ENCODE data around the gene DNAI1.
"Not testable (repeated sequence)": the region's sequence is repeated elsewhere in the genome, so short reads cannot be mapped to it uniquely, and the experiment has no call there.

The DNAI1 gene

DNA sequence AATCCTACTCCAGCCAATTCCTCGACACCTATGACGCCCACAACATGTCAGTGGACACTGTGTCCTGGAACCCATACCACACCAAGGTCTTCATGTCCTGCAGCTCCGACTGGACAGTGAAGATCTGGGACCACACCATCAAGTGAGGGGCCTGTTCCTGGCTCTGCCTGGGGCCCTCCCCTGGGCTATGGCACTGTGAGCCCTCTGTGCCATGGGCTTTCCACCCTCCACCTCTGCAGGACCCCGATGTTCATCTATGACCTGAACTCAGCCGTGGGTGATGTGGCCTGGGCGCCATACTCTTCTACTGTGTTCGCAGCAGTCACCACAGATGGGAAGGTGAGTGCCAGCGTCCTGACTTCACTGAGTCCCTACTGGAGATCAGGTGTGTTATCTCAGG, 55.8 kb downstream of the DNAI1 start:
- no peak for DNase-seq

DNA sequence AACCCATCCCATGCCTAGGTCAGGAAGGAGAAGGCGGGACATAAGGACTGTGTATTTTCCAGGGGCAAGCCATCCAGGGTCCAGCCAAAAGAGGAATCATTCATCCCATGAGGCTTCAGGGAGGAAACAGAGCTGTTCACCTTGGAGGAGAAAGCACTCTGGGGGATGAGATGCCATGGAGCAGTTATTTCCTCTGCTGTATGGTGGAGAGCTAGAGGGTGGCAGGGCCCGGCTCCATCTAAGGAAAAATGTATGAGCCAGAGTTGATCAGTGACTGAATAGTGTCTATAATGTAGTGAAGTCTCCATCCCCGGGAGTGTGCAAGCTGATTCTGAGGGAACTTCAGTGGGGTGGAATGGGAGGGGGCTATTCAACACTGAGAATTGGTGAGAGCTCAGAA, 56.2 kb downstream of the DNAI1 start:
- DNase-seq = no peak

DNA sequence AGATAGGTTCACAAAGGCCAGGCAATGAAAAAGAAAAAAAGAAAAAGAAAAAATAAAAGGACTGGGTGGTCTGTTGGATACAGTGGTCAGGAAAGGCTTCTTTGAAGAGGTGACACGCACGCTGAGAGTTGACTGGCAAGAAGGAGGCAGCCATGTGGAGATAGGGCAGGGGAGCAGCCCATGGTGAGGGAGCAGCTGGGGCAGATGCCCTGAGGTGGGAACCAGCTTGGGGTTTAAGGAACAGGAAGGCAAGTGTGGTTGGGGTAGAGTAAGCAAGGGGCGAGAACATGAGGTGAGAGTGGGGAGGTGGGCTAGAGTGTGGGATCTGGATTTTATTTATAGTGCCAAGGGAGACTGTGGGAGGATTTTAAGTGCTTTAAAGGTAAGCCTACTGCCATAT, 57.4 kb downstream of the DNAI1 start:
- no peak for DNase-seq

DNA sequence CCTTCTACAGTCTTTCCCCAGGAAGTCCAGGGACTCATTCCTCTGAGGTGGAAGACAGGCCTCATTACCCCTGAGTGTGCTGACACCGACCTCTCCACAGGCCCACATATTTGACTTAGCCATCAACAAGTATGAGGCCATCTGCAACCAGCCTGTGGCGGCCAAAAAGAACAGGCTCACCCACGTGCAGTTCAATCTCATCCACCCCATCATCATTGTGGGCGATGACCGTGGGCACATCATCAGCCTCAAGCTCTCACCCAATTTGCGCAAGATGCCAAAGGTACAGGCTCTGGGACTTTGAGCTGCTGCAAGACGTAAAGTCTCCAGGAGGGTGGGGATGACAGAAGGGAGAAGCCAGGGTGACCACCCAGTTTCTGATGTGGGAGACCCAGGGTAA, 58.6 kb downstream of the DNAI1 start:
- no peak for DNase-seq

DNA sequence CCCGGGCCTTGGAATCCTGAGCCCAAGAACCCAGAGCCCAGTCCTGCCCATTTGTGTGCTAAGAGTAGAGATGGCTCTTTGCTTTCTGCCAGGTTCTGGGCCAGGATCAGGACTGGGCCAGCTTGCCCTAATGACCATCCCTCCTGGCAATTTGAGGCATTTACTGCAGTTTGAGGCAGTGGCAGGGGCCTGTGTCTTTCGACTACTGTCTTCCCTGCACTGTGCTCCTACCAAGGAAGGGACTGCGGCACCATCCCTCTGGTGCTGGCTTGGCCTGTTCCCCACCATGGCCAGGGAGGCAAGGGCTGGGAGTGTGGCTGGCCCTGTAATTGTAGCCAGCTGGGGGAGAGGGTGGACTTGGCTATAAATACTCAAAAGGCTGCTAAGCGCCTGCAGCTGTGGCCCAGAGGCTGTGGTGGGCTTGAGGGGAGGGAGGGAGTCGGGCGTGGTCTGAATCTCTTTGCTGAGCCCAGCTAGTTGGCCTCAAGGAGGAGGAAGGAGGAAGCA, 59.6 kb downstream of the DNAI1 start:
- no peak for DNase-seq

DNA sequence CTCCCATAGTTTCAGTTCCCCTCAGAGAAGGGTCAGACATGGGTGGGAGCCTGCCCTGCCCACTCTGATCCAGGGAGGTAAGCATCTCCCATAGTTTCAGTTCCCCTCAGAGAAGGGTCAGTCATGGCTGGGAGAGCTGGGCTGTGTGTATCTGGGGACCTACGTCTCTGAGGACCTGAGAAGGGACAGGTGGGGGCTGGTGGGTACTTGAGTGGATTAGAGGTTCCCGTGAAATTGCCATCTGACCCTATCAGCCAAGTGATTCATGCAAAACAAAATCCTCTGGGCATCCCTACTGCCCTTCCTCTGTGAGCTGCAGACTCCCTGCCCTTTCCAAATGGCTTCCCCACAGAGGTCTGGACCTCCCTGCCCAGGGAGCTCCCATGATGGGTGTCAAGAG, 60.3 kb downstream of the DNAI1 start:
- no peak for DNase-seq

DNA sequence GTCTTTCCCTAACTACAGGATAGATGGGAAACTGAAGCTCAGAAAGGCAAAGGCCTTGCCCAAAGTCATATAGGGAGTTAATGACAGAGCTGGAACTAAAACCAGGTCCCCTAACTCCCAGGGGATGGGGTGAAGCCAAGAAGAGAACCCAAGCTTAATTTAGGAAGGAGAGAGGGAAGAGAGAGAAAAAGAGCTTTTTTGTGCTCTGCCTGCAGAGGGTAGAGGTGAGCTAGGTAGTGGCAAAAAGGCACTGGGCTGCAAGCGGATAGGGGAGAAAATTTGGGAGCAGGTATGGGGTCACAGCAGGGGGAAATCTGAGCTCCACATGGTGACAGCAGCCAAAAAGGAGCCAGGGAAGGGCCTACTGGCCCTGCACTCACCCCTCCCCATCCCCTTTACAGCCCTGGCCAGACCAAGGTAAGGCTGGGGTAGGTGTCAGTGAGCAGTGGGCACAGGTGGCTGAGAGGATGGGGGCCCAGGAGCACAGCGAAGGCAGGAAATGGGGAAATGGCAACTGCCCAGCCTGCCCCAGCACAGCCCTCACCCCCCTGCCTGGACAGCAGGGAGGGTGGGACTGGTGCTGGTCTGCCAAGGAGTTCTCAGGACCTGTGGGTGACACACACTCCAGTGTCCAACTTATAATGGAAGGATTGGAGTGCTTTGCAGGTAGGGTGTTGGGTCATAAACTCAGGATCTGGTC, 60.9 kb downstream of the DNAI1 start:
- DNase-seq = no peak

DNA sequence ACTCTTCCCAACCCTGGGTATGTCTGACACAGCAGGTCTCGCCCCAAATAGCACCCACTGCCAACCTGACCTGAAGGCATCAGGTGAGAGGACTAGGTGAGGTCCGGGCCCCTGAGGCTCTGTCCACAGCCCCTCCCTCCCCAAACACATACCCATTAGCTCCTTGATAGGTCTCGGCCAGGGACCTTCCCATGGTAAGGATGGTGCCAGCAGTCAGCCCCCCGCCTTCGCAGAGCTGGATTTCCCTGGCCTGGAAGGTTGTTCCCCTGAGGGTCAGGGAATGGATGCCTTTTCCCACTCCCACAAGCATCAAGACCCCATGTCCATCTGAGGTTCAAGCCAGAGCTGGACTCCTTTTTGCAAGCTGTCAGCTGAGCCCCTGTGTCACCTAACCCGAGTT, 61.5 kb downstream of the DNAI1 start:
- DNase-seq = no peak

DNA sequence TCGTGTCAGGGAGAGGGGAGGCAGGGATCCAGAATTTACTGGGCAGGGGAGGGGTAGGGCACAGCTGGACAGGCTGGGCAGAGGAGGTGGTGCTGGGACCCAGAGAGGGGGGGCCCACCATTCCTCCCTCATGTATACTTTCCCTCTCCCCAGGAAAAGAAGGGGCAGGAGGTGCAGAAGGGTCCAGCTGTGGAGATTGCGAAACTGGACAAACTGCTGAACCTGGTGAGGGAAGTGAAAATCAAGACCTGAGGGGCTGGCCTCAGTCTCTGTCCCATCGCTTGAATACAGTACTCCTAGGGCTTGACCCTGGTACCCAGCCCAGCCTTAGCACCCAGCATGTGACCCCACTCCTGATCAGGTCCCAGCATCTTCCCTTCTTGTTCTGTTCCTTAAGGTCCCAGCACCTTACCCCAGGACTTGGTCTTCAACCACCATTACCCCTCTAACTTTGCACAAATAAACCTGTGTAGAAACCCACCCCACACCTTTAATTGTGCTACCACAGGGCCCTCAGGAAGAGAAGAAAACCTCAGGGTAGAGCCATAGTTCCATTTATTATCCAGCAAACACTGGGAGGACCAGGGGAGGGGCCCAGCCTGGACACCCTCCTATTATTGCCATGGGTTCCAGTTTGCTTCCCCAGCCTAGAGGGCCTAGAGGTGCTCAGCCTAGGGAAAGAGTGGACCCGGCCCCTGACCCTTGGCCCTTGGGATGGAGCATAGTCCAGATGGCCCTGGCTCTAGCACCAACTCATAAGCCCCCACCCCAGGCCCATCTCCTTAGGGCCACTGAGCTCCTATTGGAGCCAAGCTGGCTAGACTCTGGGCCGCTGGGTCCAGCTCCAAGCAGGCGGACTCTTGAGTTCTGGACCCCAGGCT, 62.1 kb downstream of the DNAI1 start:
- no peak for DNase-seq

DNA sequence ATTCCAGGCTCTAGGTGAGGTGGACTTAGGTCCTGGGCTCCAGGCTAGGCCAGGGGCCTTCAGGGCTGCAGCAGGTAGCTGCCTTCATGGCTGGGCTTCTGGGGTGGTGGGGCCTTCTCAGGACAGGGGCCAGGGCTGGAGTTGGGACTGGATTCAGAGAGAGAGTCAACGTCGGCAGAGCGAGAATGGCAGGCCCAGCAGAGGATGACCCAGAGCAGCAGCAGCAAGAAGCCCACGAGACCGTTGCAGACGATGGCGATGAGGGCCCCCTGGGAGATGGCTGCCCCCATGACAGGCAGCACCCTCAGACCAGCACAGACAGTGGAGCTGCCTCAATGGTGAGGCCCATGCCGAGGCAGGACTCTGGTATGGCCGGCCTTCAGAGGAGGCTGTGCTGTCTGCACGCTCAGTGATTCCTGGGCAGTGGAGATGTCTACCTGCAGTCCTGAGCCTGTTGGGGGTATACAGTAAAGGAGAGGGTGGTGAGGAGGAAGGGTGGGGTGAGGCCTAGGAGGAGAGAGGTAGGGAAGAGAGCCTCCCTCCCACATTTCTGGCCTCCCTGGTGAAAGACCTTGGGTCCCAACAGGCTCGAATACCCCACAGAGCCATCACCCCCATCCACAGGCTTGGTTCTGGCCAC, 62.9 kb downstream of the DNAI1 start:
- DNase-seq = no peak

DNA sequence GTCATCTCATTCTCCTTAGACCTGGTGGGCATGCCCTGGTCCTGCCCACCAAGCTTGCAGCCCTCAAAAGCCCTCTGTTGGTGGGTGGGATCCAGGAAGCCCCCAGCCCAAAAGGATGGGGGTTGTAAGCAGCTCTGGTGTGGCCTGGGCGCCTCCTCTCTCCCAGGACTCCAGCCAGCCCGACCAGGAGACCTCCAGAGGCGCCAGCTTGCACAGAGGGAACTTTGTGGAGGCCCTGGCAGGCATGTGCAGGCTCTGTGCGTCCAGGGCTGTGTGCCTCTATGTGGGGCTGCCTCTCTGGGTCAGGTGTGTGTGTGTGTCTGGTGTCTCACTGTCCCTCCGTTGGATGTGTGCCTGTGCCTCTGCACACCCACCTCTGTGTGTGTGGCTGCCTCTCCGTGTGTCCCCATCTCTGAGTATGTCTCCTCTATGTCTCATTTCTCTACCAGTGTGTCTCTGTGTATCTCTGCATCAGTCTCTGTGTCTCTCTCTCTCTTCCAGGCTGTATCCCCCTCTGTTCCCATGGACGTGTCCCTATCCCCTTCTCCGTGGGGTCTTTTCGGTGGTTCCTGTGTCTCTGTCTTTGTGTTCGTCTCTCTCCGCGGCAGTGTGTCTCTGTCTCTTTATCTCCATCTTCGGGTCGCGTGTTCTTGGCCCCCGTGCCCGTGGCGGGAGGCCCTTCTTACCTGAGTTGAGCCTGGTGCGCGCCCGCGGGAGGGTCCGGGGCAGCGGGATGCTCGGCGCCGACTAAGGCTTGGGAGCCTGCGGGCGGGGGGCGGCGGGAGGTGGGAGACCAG, 63.7 kb downstream of the DNAI1 start:
- DNase-seq = no peak

DNA sequence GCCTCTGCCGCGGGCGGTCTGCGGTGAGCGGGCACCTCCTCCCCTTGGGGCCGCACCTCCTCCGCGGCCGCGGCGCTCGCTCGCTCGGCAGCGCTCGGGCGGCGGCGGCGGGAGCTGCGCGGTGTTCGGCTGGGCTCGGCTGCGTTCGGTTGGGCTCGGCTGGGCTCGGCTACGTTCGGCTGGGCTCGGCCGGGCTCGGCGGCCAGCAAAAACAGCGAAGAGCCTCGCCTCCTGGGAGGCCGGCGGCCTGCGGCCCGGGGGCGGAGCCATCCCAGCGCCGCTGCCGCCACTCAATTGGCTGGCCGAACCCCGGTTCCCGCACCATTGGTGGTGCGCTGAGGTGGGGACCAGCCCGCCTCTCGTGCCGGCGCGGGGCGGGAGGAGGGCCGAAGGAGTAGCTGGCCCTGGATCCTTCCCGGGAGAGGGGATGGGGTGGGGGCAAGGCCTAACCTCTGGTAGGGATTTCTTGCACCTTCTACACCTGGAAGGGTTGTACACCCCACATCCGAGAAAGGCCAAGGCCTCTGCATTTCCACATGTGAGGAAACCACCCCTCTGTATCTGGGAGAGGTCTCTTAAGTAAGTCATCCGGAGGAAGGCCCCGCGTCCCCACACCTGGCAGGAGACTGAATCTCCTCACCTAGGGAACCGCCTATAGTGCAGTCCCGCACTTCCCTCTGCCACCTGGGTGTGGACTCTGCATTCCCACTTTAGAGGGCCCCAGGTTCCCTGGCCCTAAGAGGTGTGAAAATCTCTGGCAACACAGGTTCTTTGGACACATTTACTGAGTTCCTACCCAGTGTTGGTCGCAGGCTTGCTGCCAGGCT, 64.6 kb downstream of the DNAI1 start, which contains the start of gene ENHO:
Gene ENHO, minus strand, starts transcription at position 20 of the 827 bp plus-strand sequence. CDS start 1,295 bp downstream, outside the sequence.
- peak; percentile 81 to 90 (median 83) for DNase-seq

DNA sequence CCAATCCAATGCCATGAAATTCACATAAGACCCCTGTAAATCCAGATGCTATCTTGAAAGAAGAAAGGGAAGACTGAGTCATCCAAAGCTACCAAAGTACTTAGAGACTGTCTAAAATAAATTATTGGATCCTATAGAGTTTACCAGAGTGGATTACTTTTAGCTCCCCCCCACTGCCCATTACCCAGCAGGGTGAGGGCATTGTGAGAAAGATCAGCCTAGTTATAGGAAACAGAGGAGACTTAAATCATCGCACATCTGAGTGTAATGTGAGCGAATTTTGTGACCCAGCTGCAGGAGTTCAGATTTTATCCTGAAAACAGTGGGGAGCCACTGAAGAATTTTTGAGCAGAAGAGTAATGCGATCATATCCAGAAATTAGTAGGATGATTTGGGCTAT, 65.7 kb downstream of the DNAI1 start:
- no peak for DNase-seq

DNA sequence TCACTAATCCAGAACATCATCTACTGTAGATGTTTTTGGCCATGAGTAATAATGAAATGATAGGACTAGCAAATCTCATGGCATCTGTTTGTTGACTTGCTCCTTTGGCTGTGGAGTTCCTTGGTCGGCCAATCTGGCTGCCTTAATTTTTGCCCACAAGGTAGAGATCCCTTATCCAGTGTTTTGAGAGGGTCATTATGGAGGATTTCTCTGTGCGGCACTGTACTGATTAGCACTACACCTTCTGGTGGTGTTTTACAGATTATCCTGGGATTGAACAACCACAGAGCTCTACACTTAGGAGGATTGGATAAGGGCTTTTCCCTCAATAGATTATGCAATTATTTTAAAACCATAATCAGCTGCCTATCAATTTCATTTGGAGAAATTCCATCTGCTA, 67.4 kb downstream of the DNAI1 start:
- DNase-seq = no peak

DNA sequence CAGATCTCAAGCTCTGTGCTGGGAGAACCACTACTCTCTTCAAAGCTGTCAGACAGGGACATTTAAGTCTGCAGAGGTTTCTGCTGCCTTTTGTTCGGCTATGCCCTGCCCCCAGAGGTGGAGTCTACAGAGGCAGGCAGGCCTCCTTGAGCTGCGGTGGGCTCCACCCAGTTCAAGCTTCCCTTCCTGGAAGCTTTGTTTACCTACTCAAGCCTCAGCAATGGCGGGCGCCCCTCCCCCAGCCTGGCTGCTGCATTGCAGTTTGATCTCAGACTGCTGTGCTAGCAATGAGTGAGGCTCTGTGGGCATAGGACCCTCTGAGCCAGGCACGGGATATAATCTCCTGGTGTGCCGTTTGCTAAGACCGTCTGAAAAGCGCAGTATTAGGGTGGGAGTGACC, 73.4 kb downstream of the DNAI1 start:
- DNase-seq = not testable (repeated sequence)

DNA sequence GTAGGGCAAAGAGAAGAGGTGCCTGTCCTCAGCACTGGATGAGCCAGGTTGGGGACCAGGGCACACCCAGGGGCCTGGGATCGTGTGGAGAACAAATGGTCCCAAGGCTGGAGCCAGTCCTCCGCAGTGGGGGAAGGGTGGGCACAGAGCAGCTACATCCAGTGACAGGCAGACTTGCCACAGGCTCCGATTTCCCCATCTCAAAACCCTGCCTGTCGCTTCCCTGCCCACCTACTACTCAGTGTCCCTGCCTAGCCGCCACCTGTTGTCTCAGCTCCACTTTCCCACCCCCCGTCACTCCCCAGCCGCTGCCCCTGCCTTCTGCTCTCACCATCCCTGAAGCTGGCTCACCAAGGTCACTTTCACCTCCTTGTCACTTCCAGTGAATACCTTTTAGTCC, 78.1 kb downstream of the DNAI1 start:
- DNase-seq = no peak

DNA sequence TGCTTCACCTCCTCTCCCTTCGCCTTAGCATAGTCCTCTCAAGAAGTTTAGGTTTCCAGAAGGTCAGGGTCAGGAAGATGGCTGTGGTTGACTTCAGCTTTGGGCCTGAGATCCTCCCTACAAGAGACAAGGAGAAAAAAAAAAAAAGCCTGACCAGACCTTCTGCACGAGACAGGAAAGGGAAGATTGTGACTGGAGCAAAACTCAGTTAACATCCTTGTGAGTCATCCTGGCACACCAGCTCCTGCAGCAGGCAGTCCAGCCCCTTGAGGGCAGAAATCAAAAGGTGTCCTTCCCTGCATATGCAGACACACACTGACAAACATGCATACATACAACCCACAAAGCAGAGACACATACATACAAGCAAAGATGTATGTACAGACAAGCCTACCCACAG, 82.2 kb downstream of the DNAI1 start:
- no peak for DNase-seq

DNA sequence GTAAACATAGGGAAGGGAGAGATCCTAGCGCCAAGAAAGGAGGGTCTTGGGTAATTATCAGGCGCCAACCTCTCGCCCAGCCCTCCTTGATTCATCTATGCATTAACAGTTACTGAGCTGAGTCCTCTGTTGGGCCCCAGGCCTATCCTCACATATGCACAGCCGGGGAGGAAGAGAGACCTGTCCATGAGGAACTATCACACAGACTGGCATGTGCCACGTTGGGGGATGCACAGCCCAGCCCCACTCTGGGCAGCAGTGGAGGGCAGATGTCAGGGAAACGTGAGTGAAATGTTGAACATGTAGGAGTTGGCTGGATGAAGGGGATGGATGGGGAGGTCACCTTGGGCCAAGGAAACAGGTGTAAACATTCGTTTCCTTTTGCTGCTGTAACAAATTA, 82.9 kb downstream of the DNAI1 start:
- DNase-seq = no peak

DNA sequence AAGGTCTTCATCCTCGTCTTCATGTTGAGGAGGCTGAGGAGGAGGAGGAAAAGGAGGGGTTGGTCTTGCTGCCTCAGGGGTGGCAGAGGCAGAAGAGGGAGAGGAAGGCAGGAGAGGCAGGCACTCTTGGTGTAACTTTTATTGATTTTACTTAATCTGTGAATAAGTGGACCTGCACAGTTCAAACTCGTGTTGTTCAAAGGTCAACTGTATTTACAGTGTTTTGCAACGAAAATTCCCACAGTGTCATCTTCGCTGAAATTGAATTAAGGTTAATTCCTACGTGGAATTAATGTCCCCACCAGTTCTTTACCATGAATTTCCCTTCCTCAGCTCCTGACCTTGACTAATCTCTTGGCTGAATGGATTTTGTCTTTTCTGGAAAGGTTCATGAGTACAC, 85.4 kb downstream of the DNAI1 start:
- DNase-seq = no peak

DNA sequence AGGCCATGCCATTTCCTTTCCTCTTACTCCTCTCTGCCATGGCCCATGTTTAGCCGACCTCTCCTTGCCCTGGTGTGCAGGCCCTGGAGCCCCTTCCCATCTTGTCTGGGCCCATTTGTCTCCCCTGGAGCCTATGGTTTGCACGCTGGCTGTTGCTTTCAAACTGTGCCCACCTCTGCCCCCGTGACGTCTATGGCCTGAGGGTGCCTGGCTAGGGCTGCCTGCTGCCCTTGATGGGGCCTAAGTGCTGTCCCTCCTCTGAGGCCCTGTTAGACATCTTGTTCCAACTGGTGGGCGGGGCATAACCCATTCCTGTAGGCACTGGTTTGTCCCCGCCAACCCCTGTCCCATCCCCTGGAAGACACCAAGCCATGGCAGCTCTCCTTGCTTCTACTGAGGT, 86.9 kb downstream of the DNAI1 start:
- no peak for DNase-seq

DNA sequence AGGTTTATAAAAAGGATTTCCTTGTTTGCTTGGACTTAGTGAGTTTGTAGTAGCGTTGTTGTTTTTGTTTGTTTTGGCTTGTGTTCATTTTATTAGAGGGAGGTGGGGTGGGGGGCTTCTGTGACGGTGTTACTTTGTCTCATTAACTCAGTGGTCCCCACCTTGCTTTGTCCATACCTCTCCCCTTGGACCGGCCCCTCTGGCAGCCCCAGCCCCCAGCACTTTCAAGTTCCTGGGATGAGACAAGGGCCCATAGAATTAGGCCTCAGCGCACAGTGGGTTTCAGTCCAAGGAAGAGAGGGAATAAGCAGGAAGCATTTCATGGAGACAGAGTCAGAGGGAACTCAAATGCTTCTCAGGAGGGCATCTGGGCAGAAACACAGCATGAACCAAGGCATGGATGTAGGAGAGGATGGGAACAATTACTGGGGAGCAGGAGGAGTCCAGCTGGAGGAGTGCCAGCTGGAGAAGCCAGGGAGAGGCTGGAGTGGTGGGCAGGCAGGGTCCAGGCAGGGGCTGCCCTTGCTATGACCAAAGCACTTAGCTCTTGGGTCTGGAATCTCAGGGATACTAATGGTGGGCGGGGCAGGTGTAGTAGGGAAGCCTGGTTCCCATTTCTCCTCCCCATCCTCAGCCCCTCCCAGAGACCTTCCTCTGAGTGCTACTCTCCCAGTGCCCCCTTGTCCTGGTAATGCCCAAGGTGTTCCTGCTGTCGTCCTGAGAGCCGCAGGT, 87.7 kb downstream of the DNAI1 start:
- no peak for DNase-seq

All from T-helper 2 cell (primary cell).